ENCODE data around the gene OLFM2. TPM values are rescaled to one million over a fixed set of nuclear protein-coding genes. Genes with fewer than 3 reads are reported as not detected.

Gene OLFM2
- polyA plus RNA-seq, 1 donor from 2014 or later: 68.6 TPM

GRCh38 chr19:9956956-9957355, 20.6 kb upstream of the OLFM2 start:
- Histone ChIP-seq H2AFZ (ENCODE audit: low read depth, low read length) (no peak overlapping the region), H3K4me2 (ENCODE audit: low read length) (no peak overlapping the region), H4K20me1 (ENCODE audit: insufficient read depth) (no peaks in the 10 kb centered on the region), H3K9me2 (ENCODE audit: insufficient read depth, low read length) (no peaks in the 10 kb centered on the region), H3K79me2 (replicated peaks; ENCODE audit: insufficient read depth, low read length) (no peaks in the 10 kb centered on the region), H3K4me3 (ENCODE audit: low read length) (no peak overlapping the region), H3K9me3 (ENCODE audit: low read length) (no peaks in the 10 kb centered on the region), H3F3A (ENCODE audit: insufficient read depth, low read length, poor library complexity, severe bottlenecking) (no peaks in the 10 kb centered on the region), H3K27ac (ENCODE audit: low read length) (no peak overlapping the region), H3K36me3 (ENCODE audit: insufficient read depth, low read length) (no peaks in the 10 kb centered on the region), H3K27me3 (ENCODE audit: insufficient read depth, low read depth, low read length) (no peaks in the 10 kb centered on the region), H3K9ac (ENCODE audit: low read length) (no peak overlapping the region)
- TF ChIP-seq EP300 (conservative IDR thresholded peaks at IDR 0.05; ENCODE audit: poor library complexity, severe bottlenecking): no peak
- TF ChIP-seq TAF1 (IDR thresholded peaks at IDR 0.05; ENCODE audit: low read depth): no peak
- TF ChIP-seq, protein P1, sequence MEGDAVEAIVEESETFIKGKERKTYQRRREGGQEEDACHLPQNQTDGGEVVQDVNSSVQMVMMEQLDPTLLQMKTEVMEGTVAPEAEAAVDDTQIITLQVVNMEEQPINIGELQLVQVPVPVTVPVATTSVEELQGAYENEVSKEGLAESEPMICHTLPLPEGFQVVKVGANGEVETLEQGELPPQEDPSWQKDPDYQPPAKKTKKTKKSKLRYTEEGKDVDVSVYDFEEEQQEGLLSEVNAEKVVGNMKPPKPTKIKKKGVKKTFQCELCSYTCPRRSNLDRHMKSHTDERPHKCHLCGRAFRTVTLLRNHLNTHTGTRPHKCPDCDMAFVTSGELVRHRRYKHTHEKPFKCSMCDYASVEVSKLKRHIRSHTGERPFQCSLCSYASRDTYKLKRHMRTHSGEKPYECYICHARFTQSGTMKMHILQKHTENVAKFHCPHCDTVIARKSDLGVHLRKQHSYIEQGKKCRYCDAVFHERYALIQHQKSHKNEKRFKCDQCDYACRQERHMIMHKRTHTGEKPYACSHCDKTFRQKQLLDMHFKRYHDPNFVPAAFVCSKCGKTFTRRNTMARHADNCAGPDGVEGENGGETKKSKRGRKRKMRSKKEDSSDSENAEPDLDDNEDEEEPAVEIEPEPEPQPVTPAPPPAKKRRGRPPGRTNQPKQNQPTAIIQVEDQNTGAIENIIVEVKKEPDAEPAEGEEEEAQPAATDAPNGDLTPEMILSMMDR (IDR thresholded peaks at IDR 0.05; ENCODE audit: poor library complexity, severe bottlenecking): no peak
- TF ChIP-seq REST (IDR thresholded peaks at IDR 0.05; ENCODE audit: borderline replicate concordance): no peak
- TF ChIP-seq MXI1 (conservative IDR thresholded peaks at IDR 0.05; ENCODE audit: poor library complexity, severe bottlenecking): no peak
- no peak for TF ChIP-seq POLR2AphosphoS5 (IDR thresholded peaks at IDR 0.05)
- no peak for TF ChIP-seq SMC3 (conservative IDR thresholded peaks at IDR 0.05; ENCODE audit: poor library complexity)
- TF ChIP-seq EZH2 (IDR thresholded peaks at IDR 0.05; ENCODE audit: borderline replicate concordance, insufficient read depth, low read length, poor library complexity, severe bottlenecking): no peak
- no peak for TF ChIP-seq RAD21 (conservative IDR thresholded peaks at IDR 0.05)

GRCh38 chr19:9953802-9954542, 17.7 kb upstream of the OLFM2 start:
- Histone ChIP-seq H3K27ac (ENCODE audit: low read length) (no peak overlapping the region), H2AFZ (ENCODE audit: low read depth, low read length) (no peak overlapping the region), H3K79me2 (replicated peaks; ENCODE audit: insufficient read depth, low read length) (no peaks in the 10 kb centered on the region), H3K4me2 (ENCODE audit: low read length) (no peak overlapping the region), H3K9ac (ENCODE audit: low read length) (no peak overlapping the region), H3F3A (ENCODE audit: insufficient read depth, low read length, poor library complexity, severe bottlenecking) (no peaks in the 10 kb centered on the region), H4K20me1 (ENCODE audit: insufficient read depth) (no peaks in the 10 kb centered on the region), H3K27me3 (ENCODE audit: insufficient read depth, low read depth, low read length) (no peaks in the 10 kb centered on the region), H3K9me3 (ENCODE audit: low read length) (no peaks in the 10 kb centered on the region), H3K36me3 (ENCODE audit: insufficient read depth, low read length) (no peaks in the 10 kb centered on the region), H3K9me2 (ENCODE audit: insufficient read depth, low read length) (no peaks in the 10 kb centered on the region), H3K4me3 (ENCODE audit: low read length) (no peak overlapping the region)
- no peak for TF ChIP-seq EZH2 (IDR thresholded peaks at IDR 0.05; ENCODE audit: borderline replicate concordance, insufficient read depth, low read length, poor library complexity, severe bottlenecking)
- no peak for TF ChIP-seq POLR2AphosphoS5 (IDR thresholded peaks at IDR 0.05)
- no peak for TF ChIP-seq TAF1 (IDR thresholded peaks at IDR 0.05; ENCODE audit: low read depth)
- TF ChIP-seq MXI1 (conservative IDR thresholded peaks at IDR 0.05; ENCODE audit: poor library complexity, severe bottlenecking): no peak
- TF ChIP-seq, protein P1 (IDR thresholded peaks at IDR 0.05; ENCODE audit: poor library complexity, severe bottlenecking): no peak
- no peak for TF ChIP-seq EP300 (conservative IDR thresholded peaks at IDR 0.05; ENCODE audit: poor library complexity, severe bottlenecking)
- TF ChIP-seq REST (IDR thresholded peaks at IDR 0.05; ENCODE audit: borderline replicate concordance): no peak
- TF ChIP-seq SMC3 (conservative IDR thresholded peaks at IDR 0.05; ENCODE audit: poor library complexity): no peak
- no peak for TF ChIP-seq RAD21 (conservative IDR thresholded peaks at IDR 0.05)
